DND-41 (cell line): ENCODE data around the gene SH3RF3.

Experiments
- ATAC-seq: fragments of 200-7000 bp; cut with Tn5 transposase; 3 replicates; pipeline ENCODE4 v1.9.1; 2021; ENCODE audit warnings: low read depth; ENCODE audit not compliant: insufficient read depth
- DNase-seq: peaks from one replicate; pipeline ENCODE4 v3.0.0-alpha.2; 2020
- H2AFZ ChIP-seq: 2 replicates; pipeline ENCODE4 v1.6.0; 2012; ENCODE audit warnings: low read depth, low read length
- H3K27ac ChIP-seq: 2 replicates; pipeline ENCODE4 v1.5.1; 2012; ENCODE audit warnings: low read length, inconsistent platforms
- H3K27me3 ChIP-seq: fragments of 200-600 bp; sonication (generic); 2 replicates; pipeline ENCODE4 v1.6.0; 2012; ENCODE audit warnings: low read length, mild to moderate bottlenecking, inconsistent platforms; ENCODE audit not compliant: insufficient read depth, poor library complexity
- H3K36me3 ChIP-seq: 2 replicates; pipeline ENCODE4 v1.5.1; 2012; ENCODE audit warnings: low read length, inconsistent platforms; ENCODE audit not compliant: insufficient read depth
- H3K4me1 ChIP-seq: 2 replicates; pipeline ENCODE4 v1.5.1; 2012; ENCODE audit warnings: mild to moderate bottlenecking, low read length; ENCODE audit not compliant: insufficient read depth
- H3K4me2 ChIP-seq: 2 replicates; pipeline ENCODE4 v1.6.0; 2012; ENCODE audit warnings: mild to moderate bottlenecking, moderate library complexity, low read length, inconsistent platforms; ENCODE audit not compliant: insufficient read depth
- H3K4me3 ChIP-seq, 2 experiments: fragments of 200-600 bp in 1 of 2; shearing (Covaris generic) in 1 of 2; 2 replicates each; pipeline ENCODE4 v1.5.1; 2012 to 2016; ENCODE audit warnings: inconsistent platforms in 2 of 2, low read length in 2 of 2, mild to moderate bottlenecking in 2 of 2, low read depth in 1 of 2, moderate library complexity in 1 of 2
- H3K79me2 ChIP-seq: 2 replicates; pipeline ENCODE4 v1.6.0; 2012; ENCODE audit warnings: low read length, inconsistent platforms; ENCODE audit not compliant: insufficient read depth
- H3K9ac ChIP-seq: 2 replicates; pipeline ENCODE4 v1.6.0; 2012; ENCODE audit warnings: low read depth, mild to moderate bottlenecking, inconsistent platforms, low read length, moderate library complexity
- H3K9me3 ChIP-seq: 2 replicates; pipeline ENCODE4 v1.5.1; 2012; ENCODE audit warnings: low read length, moderate library complexity, mild to moderate bottlenecking, inconsistent platforms; ENCODE audit not compliant: insufficient read depth, severe bottlenecking
- H4K20me1 ChIP-seq: 2 replicates; pipeline ENCODE4 v1.6.0; 2012; ENCODE audit warnings: low read length; ENCODE audit not compliant: insufficient read depth
- CTCF ChIP-seq: IDR thresholded peaks from 2 replicates; pipeline ENCODE4 v1.5.1; 2012; ENCODE audit warnings: borderline replicate concordance, low read length, moderate library complexity, mild to moderate bottlenecking; ENCODE audit not compliant: poor library complexity, severe bottlenecking; ENCODE audit errors: extremely low read depth
- EZH2 ChIP-seq: IDR thresholded peaks from 3 replicates; pipeline ENCODE4 v1.6.1; 2012; ENCODE audit warnings: borderline replicate concordance, low read depth, mild to moderate bottlenecking, moderate library complexity, low read length, inconsistent platforms; ENCODE audit not compliant: severe bottlenecking

SH3RF3 gene

DNA sequence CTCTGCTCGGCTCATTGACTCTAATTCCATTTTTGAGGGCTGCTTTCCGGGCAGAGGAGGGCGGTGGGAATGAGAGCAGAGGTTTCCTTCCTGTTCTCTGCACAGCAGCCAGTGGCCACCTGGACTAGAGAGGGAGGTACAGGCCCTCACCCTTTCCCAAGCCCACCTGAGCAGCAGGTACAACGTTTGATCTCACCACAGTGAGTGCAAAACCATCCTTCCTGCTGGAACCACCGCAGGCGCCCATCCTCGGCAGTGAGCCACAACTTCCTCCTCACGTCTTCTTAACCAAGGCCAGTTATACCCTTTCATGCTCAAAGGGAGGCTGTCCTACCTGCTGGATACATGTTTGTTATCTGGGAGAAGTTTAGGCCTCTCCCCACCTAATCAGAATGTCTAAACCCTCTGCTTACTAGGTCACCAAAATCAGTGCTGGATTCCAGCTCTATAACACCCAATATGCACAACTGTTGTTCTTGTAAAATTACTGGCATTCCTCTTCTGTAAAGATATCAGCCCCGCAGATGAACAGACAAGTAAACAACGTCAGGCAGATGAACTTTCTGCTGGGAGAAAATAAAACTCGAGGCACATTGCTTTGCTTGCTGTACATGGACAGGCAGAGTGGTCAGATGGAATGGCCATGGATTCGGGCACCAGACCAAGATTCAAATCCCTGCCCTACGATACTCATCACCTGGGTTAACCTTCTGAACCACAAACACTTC, 191.4 kb downstream of the SH3RF3 start:
- no peak overlapping the region for H3K4me2 ChIP-seq
- no peaks in the 10 kb centered on the region for H3K36me3 ChIP-seq
- H3K27ac ChIP-seq, result no peak overlapping the region
- H3K4me1 ChIP-seq, result no peaks in the 10 kb centered on the region
- H3K27me3 ChIP-seq, result no peaks in the 10 kb centered on the region
- no peaks in the 10 kb centered on the region for H3K9me3 ChIP-seq
- ATAC-seq, result peak; percentile 62
- H3K79me2 ChIP-seq, result no peaks in the 10 kb centered on the region
- DNase-seq, result peak; percentile 26
- H3K4me3 ChIP-seq, result no peak overlapping the region
- TF ChIP-seq EZH2, result no peak
- TF ChIP-seq CTCF, result no peak
- no peaks in the 10 kb centered on the region for H4K20me1 ChIP-seq
- H2AFZ ChIP-seq, result no peak overlapping the region
- H3K9ac ChIP-seq, result no peak overlapping the region

- DNase-seq (no peak), ATAC-seq (no peak)
- Histone ChIP-seq H3K4me2 (no peak overlapping the region), H3K27ac (no peak overlapping the region), H3K4me1 (no peaks in the 10 kb centered on the region), H2AFZ (no peak overlapping the region), H3K4me3 (no peak overlapping the region), H4K20me1 (no peaks in the 10 kb centered on the region), H3K27me3 (no peaks in the 10 kb centered on the region), H3K79me2 (no peaks in the 10 kb centered on the region), H3K9ac (no peak overlapping the region), H3K9me3 (no peaks in the 10 kb centered on the region), H3K36me3 (no peaks in the 10 kb centered on the region)
- TF ChIP-seq CTCF, result no peak
- TF ChIP-seq EZH2, result no peak
These were observed 192.6 kb downstream of the SH3RF3 start for GRCh38 chr2:109321570-109321969.

DNA sequence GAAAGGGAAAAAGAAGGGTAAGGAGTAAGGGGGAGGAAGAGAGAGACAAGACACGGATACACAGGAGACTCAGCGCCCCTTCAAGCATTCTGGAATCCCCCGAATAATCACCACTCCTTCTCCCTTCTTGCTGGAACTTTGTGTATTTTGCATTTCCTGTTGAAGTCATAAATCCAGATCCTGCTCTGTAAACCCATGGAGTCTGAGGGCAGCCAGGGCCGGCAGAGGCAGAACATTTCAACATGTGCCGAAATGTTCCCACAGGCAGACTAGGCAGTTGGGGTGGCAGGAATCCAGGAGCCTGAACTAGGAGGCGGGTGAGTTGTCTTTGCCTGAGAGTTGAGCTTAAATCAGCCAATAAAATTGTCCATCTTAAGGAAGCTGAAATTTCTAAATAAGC, 193.1 kb downstream of the SH3RF3 start:
- ATAC-seq (no peak), DNase-seq (no peak)
- Histone ChIP-seq H3K27me3 (no peaks in the 10 kb centered on the region), H3K4me3 (no peak overlapping the region), H3K36me3 (no peaks in the 10 kb centered on the region), H2AFZ (no peak overlapping the region), H3K9ac (no peak overlapping the region), H3K4me2 (no peak overlapping the region), H4K20me1 (no peaks in the 10 kb centered on the region), H3K27ac (no peak overlapping the region), H3K9me3 (no peaks in the 10 kb centered on the region), H3K79me2 (no peaks in the 10 kb centered on the region), H3K4me1 (no peaks in the 10 kb centered on the region)
- no peak for TF ChIP-seq EZH2
- TF ChIP-seq CTCF, result no peak

DNA sequence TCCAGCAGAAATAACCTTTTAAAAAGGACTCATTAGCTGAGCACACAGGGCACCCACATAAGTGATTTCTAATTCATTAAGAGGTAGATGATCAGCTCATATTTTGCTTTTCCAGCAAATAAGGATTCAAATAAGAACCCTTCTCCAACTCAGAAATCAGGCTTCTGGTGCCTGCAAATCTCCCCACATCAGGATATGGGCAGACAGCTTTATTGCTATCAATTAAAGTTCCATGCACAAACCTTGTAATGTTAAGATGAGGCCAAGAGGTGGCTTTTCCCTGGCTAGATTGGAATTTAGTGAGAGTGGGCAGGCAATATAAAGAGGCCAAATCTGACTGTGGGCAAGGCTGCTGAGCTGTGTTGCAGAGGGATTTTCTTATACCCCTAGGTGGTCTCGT, 193.6 kb downstream of the SH3RF3 start:
- TF ChIP-seq EZH2 (no peak), CTCF (no peak)
- H3K9ac ChIP-seq, result no peak overlapping the region
- H3K27me3 ChIP-seq, result no peaks in the 10 kb centered on the region
- H3K27ac ChIP-seq, result no peak overlapping the region
- no peak overlapping the region for H3K4me2 ChIP-seq
- no peaks in the 10 kb centered on the region for H3K79me2 ChIP-seq
- no peak for DNase-seq
- H2AFZ ChIP-seq, result no peak overlapping the region
- H4K20me1 ChIP-seq, result no peaks in the 10 kb centered on the region
- no peaks in the 10 kb centered on the region for H3K36me3 ChIP-seq
- H3K4me3 ChIP-seq, result no peak overlapping the region
- H3K9me3 ChIP-seq, result no peaks in the 10 kb centered on the region
- ATAC-seq, result no peak
- H3K4me1 ChIP-seq, result no peaks in the 10 kb centered on the region
